ENCODE data around the gene AGTR1.
"Not testable (repeated sequence)": the region's sequence is repeated elsewhere in the genome, so short reads cannot be mapped to it uniquely, and the experiment has no call there.

Gene AGTR1

DNA sequence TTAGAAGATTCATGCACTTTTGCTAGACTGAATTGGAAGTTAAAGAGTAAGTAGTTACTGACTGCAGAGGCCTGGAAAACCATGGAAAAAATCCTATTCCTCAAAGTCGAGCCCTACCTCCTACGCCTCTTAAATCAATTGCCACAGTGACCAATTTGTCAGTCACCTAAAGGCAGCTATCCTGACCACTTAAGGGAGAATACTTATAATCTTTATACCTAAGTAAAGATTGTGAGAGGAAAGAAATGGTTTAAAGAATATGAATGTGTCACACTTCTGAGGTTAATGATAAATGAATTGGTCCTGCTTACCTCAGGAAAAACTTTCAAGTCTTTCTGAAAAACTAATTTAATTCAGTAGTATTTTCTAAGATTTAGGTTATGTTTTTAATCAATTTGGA, 42.6 kb downstream of the AGTR1 start:
- no peak overlapping the region for H3K4me3 ChIP-seq (replicated peaks; ENCODE audit: low read depth, low read length)

GRCh38 chr3:148741219-148741618, 43.5 kb downstream of the AGTR1 start:
- H3K4me3 ChIP-seq (replicated peaks; ENCODE audit: low read depth, low read length), result no peak overlapping the region
- DNase-seq (ENCODE audit: low read depth), result no peak
- TF ChIP-seq, protein P1, sequence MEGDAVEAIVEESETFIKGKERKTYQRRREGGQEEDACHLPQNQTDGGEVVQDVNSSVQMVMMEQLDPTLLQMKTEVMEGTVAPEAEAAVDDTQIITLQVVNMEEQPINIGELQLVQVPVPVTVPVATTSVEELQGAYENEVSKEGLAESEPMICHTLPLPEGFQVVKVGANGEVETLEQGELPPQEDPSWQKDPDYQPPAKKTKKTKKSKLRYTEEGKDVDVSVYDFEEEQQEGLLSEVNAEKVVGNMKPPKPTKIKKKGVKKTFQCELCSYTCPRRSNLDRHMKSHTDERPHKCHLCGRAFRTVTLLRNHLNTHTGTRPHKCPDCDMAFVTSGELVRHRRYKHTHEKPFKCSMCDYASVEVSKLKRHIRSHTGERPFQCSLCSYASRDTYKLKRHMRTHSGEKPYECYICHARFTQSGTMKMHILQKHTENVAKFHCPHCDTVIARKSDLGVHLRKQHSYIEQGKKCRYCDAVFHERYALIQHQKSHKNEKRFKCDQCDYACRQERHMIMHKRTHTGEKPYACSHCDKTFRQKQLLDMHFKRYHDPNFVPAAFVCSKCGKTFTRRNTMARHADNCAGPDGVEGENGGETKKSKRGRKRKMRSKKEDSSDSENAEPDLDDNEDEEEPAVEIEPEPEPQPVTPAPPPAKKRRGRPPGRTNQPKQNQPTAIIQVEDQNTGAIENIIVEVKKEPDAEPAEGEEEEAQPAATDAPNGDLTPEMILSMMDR (IDR thresholded peaks at IDR 0.05; ENCODE audit: low read length, missing control alignments), result no peak

More for the DNA sequence above, 42.6 kb downstream of the AGTR1 start:
- no peak for DNase-seq (ENCODE audit: low read depth)
- TF ChIP-seq, protein P1 (IDR thresholded peaks at IDR 0.05; ENCODE audit: low read length, missing control alignments), result no peak

DNA sequence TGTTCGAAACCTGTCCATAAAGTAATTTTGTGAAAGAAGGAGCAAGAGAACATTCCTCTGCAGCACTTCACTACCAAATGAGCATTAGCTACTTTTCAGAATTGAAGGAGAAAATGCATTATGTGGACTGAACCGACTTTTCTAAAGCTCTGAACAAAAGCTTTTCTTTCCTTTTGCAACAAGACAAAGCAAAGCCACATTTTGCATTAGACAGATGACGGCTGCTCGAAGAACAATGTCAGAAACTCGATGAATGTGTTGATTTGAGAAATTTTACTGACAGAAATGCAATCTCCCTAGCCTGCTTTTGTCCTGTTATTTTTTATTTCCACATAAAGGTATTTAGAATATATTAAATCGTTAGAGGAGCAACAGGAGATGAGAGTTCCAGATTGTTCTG, 44.4 kb downstream of the AGTR1 start:
- TF ChIP-seq, protein P1 (IDR thresholded peaks at IDR 0.05; ENCODE audit: low read length, missing control alignments), result no peak
- DNase-seq (ENCODE audit: low read depth), result no peak
- H3K4me3 ChIP-seq (replicated peaks; ENCODE audit: low read depth, low read length), result no peak overlapping the region

- no peak overlapping the region for H3K4me3 ChIP-seq (replicated peaks; ENCODE audit: low read depth, low read length)
- DNase-seq (ENCODE audit: low read depth), result no peak
- TF ChIP-seq, protein P1 (IDR thresholded peaks at IDR 0.05; ENCODE audit: low read length, missing control alignments), result no peak
These were observed 48.4 kb downstream of the AGTR1 start for GRCh38 chr3:148746053-148746452.

DNA sequence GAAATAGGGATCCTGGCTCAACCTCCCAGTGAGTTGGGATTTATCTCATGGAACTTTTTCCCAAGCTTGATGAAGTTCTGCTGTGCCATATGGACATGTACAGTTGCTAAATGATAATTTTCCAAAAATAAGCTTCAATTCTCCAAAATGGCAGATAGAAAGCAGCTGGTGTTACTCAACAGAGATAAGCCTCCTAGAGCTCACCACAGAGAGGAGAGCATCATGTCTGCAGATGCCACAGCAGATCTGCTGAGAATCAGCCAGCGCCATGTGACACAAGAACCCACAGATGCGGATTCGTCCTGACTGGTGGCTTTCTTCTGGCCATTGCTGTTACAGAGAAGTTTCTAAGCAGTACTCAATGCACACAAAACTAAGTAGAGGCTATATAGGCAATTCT, 50.6 kb downstream of the AGTR1 start:
- no peak for DNase-seq (ENCODE audit: low read depth)
- no peak overlapping the region for H3K4me3 ChIP-seq (replicated peaks; ENCODE audit: low read depth, low read length)
- TF ChIP-seq, protein P1 (IDR thresholded peaks at IDR 0.05; ENCODE audit: low read length, missing control alignments), result no peak

GRCh38 chr3:148750296-148750695, 52.6 kb downstream of the AGTR1 start:
- DNase-seq (ENCODE audit: low read depth), result no peak
- no peak overlapping the region for H3K4me3 ChIP-seq (replicated peaks; ENCODE audit: low read depth, low read length)
- TF ChIP-seq, protein P1 (IDR thresholded peaks at IDR 0.05; ENCODE audit: low read length, missing control alignments), result no peak

DNA sequence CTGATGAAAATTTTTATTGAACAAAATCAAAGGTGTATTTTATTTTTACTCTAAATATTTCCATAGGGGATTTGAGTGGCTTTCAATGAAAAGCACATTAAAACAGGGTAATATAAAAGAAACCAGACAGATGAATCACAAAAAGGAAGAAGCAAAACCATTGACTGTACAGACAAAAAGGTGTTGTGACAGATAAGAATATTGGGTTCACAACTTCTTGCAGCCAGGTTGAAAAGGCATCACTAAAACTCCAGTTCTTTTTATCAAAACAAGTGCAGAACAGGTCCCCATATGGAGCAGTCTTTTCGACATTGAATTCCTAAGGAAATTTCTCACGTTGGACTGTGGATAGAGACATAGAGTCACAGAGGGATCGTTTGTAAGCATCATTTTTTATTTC, 53.8 kb downstream of the AGTR1 start:
- TF ChIP-seq, protein P1 (IDR thresholded peaks at IDR 0.05; ENCODE audit: low read length, missing control alignments), result no peak
- no peak for DNase-seq (ENCODE audit: low read depth)

DNA sequence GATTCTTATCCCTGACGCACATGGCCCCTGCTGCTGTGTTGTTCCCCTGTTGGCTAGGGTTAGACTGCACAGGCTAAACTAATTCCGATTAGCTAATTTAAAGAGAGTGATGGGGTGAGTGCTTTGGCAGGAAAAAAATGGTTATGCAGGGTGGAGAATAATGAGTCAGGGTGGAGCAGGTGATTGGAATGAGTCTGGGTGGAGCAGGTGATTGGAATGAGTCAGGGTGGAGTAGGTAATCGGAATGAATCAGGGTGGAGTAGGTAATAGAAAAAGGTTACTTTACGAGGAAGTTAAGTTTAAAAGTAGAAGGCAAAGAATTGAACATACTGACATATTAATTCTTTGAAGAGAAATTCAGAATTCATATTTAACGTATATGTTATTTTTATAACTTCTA, 55.7 kb downstream of the AGTR1 start:
- not testable (repeated sequence) for H3K4me3 ChIP-seq (replicated peaks; ENCODE audit: low read depth, low read length); DNase-seq (ENCODE audit: low read depth)

More for the DNA sequence above, 53.8 kb downstream of the AGTR1 start:
- H3K4me3 ChIP-seq (replicated peaks; ENCODE audit: low read depth, low read length), result no peak overlapping the region
